IgD-negative memory B cell (primary cell): ENCODE measurements around the gene R3HDM1. TPM values are rescaled to one million over a fixed set of nuclear protein-coding genes. Genes with fewer than 3 reads are reported as not detected.

ENCODE experiments used
- H3K27ac Mint-ChIP-seq, 3 donors: one replicate each; pipeline ENCODE4 v1.8.0; 2020 to 2022; ENCODE audit warnings: mild to moderate bottlenecking in 3 of 3, mixed read lengths in 3 of 3, moderate library complexity in 1 of 3
- H3K27me3 Mint-ChIP-seq: one replicate; pipeline ENCODE4 v1.8.0; 2021; ENCODE audit warnings: mixed read lengths
- H3K36me3 Mint-ChIP-seq: one replicate; pipeline ENCODE4 v1.8.0; 2020; ENCODE audit warnings: mild to moderate bottlenecking, mixed read lengths
- H3K4me1 Mint-ChIP-seq, 3 donors: one replicate each; pipeline ENCODE4 v1.8.0; 2020 to 2022; ENCODE audit warnings: mixed read lengths in 3 of 3, mild to moderate bottlenecking in 1 of 3
- H3K4me3 Mint-ChIP-seq, 4 donors: one replicate each; pipeline ENCODE4 v1.8.0; 2020 to 2022; ENCODE audit warnings: mild to moderate bottlenecking in 4 of 4, mixed read lengths in 4 of 4, moderate library complexity in 3 of 4
- H3K9me3 Mint-ChIP-seq, 3 donors: one replicate each; pipeline ENCODE4 v1.8.0; 2020 to 2021; ENCODE audit warnings: mixed read lengths in 3 of 3, mild to moderate bottlenecking in 1 of 3
- polyA plus RNA-seq: library from polyadenylated mRNA; unstranded; fragments of 300-500 nt; fragmentation: Illumina TruSeq; gene quantifications from one replicate; pipeline ENCODE4 v1.2.3, GENCODE V29; 2021

R3HDM1 gene
- polyA plus RNA-seq, 1 donor from 2014 or later, result 18.1 TPM

DNA sequence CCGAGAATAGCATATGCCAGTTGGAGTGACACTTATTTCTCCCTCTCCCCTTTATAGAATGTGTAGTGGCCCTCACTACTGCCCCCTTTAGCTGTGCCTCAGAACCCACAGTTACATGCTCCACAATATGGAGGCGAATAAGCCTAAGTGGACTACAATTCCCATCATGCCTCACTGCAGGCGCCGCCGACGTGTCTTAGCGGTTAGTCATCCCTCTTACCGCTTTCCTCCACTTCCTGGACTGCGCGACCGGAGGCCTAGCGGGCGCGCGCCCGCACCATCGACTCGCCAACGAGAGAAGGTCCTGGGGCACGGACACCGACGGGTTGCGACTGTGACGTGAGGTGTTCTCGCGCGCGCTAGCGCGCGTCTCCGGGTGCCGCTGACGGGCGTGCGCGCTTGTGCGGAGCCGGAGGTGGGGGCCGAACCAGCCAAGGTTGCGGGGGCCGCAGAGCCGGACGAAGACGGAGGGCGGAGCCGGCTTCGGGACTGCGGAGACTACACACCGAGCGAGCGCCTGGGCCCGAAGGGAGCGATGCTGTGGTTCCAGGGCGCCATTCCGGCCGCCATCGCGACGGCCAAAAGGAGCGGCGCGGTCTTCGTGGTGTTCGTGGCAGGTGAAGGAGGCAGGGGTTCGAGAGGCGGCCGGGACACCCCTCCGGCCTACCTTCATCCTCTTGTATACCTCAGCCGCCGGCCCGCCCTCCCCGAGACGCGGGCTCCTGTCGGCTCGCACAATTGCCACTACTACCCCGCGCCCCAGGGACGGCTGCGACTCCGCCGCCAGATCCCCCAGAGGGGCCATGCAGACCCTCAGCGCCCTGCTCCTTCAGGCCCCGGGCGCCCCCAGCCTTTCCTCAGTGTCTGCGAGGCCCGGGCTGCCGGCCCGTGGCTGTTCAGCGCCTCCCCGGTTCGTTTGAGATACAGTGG lies 210.4 kb downstream of the R3HDM1 start, which contains the start of gene UBXN4:
Gene UBXN4, plus strand, starts transcription at position 461 of the 930 bp plus-strand sequence. Its CDS starts 75 bp downstream, at position 536.
- Mint-ChIP-seq H3K36me3 (peaks cover 3% of the 10 kb centered on the region), H3K9me3 (no peaks in the 10 kb centered on the region), H3K4me1 (peaks cover 22 to 34% (median 26%) of the 10 kb centered on the region in 3 donors), H3K4me3 (peak within 1 kb of the TSS; percentile 93 to 98 (median 96)), H3K27me3 (no peaks in the 10 kb centered on the region), H3K27ac (peak within 1 kb of the TSS; percentile 91 to 98 (median 93))

- Mint-ChIP-seq H3K4me1 (peaks cover 25 to 36% (median 26%) of the 10 kb centered on the region in 3 donors), H3K9me3 (no peaks in the 10 kb centered on the region), H3K27ac (peak overlapping the region; percentile 91 to 98 (median 93)), H3K27me3 (no peaks in the 10 kb centered on the region), H3K4me3 (peak overlapping the region; percentile 93 to 98 (median 96)), H3K36me3 (peaks cover 3% of the 10 kb centered on the region)
Observed at GRCh38 chr2:135742325-135742757, 211.1 kb downstream of the R3HDM1 start.

- Mint-ChIP-seq H3K9me3 (no peaks in the 10 kb centered on the region), H3K27me3 (no peaks in the 10 kb centered on the region), H3K27ac (peak overlapping the region in 1 of 3 donors; percentile 19), H3K36me3 (peaks cover 3% of the 10 kb centered on the region), H3K4me3 (peak overlapping the region in 3 of 4 donors; percentile 41 to 69 (median 43)), H3K4me1 (peaks cover 25 to 36% (median 28%) of the 10 kb centered on the region in 3 donors)
Observed at GRCh38 chr2:135743860-135744259, 212.6 kb downstream of the R3HDM1 start.

- peaks cover 6% of the 10 kb centered on the region for H3K36me3 Mint-ChIP-seq
- no peaks in the 10 kb centered on the region for H3K27me3 Mint-ChIP-seq
- no peaks in the 10 kb centered on the region for H3K9me3 Mint-ChIP-seq
- H3K4me3 Mint-ChIP-seq, result peak overlapping the region in 3 of 4 donors; percentile 20 to 43 (median 39)
- peak overlapping the region in 1 of 3 donors; percentile 71 for H3K27ac Mint-ChIP-seq
- peaks cover 28 to 37% (median 32%) of the 10 kb centered on the region in 3 donors for H3K4me1 Mint-ChIP-seq
Observed at GRCh38 chr2:135744760-135745314, 213.6 kb downstream of the R3HDM1 start.

DNA sequence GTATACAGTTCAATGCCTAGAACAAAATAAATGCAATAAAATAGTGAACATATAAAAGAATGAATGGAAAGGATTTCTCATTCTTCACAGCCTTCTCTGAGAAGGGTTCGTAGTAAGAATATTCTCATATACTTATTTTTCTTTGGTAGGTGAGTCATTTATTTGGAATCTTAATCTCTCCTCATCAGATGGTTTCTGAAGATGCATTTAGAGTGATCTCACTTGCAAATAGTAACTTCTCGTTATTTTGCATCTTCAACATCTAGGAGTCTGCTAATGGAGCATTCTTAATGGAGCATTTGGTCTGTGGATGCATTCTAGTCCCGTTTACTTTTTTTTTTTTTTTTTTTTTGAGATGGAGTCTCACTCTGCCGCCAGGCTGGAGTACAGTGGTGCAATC lies 214.3 kb downstream of the R3HDM1 start:
- H3K36me3 Mint-ChIP-seq, result peaks cover 6% of the 10 kb centered on the region
- no peak overlapping the region for H3K4me3 Mint-ChIP-seq
- H3K27me3 Mint-ChIP-seq, result no peaks in the 10 kb centered on the region
- no peaks in the 10 kb centered on the region for H3K9me3 Mint-ChIP-seq
- peak overlapping the region in 1 of 3 donors; percentile 71 for H3K27ac Mint-ChIP-seq
- H3K4me1 Mint-ChIP-seq, result peaks cover 28 to 37% (median 32%) of the 10 kb centered on the region in 3 donors

DNA sequence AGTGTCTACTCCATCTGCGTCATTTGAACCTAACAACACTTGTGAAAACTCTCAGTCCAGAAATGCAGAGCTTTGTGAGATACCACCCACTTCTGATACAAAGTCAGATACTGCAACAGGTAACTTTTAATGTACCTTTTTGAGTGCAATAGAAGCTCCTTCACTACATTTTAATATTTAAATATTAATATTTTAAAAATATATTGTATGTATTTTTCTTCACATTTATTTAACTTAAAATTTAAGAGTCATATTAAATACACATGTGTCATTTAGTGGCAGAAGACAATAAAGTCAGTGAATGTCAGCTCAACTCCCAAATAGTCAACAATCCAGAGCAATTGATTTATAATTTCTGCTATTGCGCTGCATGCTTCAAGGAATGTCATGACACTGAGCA lies 224.3 kb downstream of the R3HDM1 start:
- Mint-ChIP-seq H3K4me1 (no peaks in the 10 kb centered on the region), H3K27ac (no peak overlapping the region), H3K27me3 (no peaks in the 10 kb centered on the region), H3K9me3 (peaks cover 0 to 11% (median 4%) of the 10 kb centered on the region in 3 donors), H3K4me3 (no peak overlapping the region), H3K36me3 (peaks cover 23% of the 10 kb centered on the region)

GRCh38 chr2:135756692-135757091 lies 225.4 kb downstream of the R3HDM1 start:
- Mint-ChIP-seq H3K4me1 (no peaks in the 10 kb centered on the region), H3K27me3 (no peaks in the 10 kb centered on the region), H3K27ac (no peak overlapping the region), H3K36me3 (peaks cover 21% of the 10 kb centered on the region), H3K9me3 (peaks cover 0 to 11% (median 4%) of the 10 kb centered on the region in 3 donors), H3K4me3 (no peak overlapping the region)

GRCh38 chr2:135762022-135762421 lies 230.7 kb downstream of the R3HDM1 start:
- Mint-ChIP-seq H3K9me3 (peaks cover 0 to under 1% (median under 1%) of the 10 kb centered on the region in 3 donors), H3K27ac (peak overlapping the region in 1 of 3 donors; percentile 83), H3K36me3 (peaks cover 11% of the 10 kb centered on the region), H3K27me3 (no peaks in the 10 kb centered on the region), H3K4me1 (peaks cover 0 to 2% (median 0%) of the 10 kb centered on the region in 3 donors), H3K4me3 (no peak overlapping the region)

DNA sequence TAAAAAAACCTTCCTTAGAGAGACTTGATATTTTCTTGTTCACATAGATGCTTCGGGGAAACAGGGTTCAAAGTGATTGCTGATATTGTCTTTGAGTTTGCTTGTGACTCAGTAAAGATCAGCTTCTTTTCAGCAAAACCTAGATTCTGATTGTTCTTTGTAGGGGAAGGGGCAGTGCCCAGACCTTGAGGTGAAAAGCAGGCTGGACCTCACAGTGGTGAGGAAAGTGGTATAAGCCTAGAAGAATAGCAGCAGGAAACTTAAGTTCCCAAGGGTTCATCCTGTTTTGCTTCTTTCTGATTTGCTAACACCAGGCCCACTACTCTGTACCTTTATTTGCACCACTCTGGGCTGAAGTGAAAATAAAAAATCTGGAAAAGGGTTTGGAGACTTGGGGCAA lies 231.2 kb downstream of the R3HDM1 start:
- Mint-ChIP-seq H3K9me3 (no peaks in the 10 kb centered on the region), H3K27ac (peak overlapping the region in 1 of 3 donors; percentile 83), H3K4me1 (peaks cover 0 to 2% (median 0%) of the 10 kb centered on the region in 3 donors), H3K27me3 (no peaks in the 10 kb centered on the region), H3K36me3 (peaks cover 8% of the 10 kb centered on the region), H3K4me3 (no peak overlapping the region)

- no peak overlapping the region for H3K4me3 Mint-ChIP-seq
- H3K36me3 Mint-ChIP-seq, result peaks cover 8% of the 10 kb centered on the region
- no peaks in the 10 kb centered on the region for H3K9me3 Mint-ChIP-seq
- no peak overlapping the region for H3K27ac Mint-ChIP-seq
- no peaks in the 10 kb centered on the region for H3K27me3 Mint-ChIP-seq
- peaks cover 0 to 4% (median 0%) of the 10 kb centered on the region in 3 donors for H3K4me1 Mint-ChIP-seq
Observed at GRCh38 chr2:135768863-135769262, 237.6 kb downstream of the R3HDM1 start.

DNA sequence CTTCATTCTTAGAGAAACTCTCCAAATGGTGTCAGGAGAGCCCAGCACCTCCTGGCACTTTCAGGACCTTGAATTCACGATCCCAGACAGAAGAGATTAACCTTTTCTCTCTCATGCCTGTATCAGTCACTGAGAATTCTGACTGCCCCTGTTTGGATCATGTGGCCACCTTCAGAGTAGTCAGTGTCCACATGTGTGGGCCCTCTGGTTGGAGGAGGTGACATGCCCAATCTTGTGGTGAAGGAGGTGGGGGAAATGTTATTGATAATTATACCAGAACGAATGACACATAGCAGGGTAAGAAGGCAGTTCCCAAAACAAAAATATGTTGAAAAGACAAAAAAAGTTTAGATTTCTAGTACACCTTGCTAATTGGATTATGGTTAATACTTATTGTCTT lies 242.0 kb downstream of the R3HDM1 start:
- Mint-ChIP-seq H3K4me3 (no peak overlapping the region), H3K27ac (peak overlapping the region in 1 of 3 donors; percentile 75), H3K4me1 (peaks cover 0 to 2% (median 0%) of the 10 kb centered on the region in 3 donors), H3K9me3 (no peaks in the 10 kb centered on the region), H3K36me3 (peaks cover 8% of the 10 kb centered on the region), H3K27me3 (no peaks in the 10 kb centered on the region)

DNA sequence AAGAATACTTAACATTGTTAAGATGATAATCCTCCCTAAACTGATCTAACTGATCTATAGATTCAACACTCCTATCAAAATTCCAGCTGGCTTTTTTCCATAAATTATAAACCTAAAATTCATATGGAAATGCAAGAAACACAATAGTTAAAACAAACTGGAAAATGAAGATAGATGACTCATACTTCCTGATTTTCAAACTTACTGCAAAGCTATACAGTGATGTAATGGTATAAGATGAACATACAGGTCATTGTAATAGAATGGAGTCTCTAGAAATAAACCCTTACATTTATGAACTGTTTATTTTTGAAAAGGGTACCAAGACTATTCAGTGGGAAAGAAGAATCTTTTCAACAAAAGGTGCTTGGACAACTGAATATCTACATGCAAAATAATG lies 242.6 kb downstream of the R3HDM1 start:
- Mint-ChIP-seq H3K9me3 (no peaks in the 10 kb centered on the region), H3K4me1 (peaks cover 0 to 2% (median 0%) of the 10 kb centered on the region in 3 donors), H3K27ac (no peak overlapping the region), H3K36me3 (peaks cover 10% of the 10 kb centered on the region), H3K27me3 (no peaks in the 10 kb centered on the region), H3K4me3 (no peak overlapping the region)
